RWPE2 (cell line): ENCODE data around the gene CXCR6.

ENCODE experiments used
- ATAC-seq: fragments of 200-7000 bp; cut with Tn5 transposase; 3 replicates; pipeline ENCODE4 v1.9.1; 2021; ENCODE audit warnings: low read depth
- DNase-seq: peaks from one replicate; pipeline ENCODE4 v3.0.0-alpha.2; 2020; ENCODE audit warnings: low spot score
- H3K27ac ChIP-seq: fragments of 450-650 bp; 2 replicates; pipeline ENCODE4 v1.5.1; 2017; ENCODE audit warnings: mild to moderate bottlenecking; ENCODE audit not compliant: poor library complexity, severe bottlenecking
- H3K27me3 ChIP-seq: fragments of 250-450 bp; sonication (Bioruptor Pico); 2 replicates; pipeline ENCODE4 v1.5.1; 2021; ENCODE audit warnings: mild to moderate bottlenecking, moderate library complexity; ENCODE audit not compliant: insufficient read depth, poor library complexity, severe bottlenecking
- H3K36me3 ChIP-seq: fragments of 250-450 bp; sonication (Bioruptor Pico); 2 replicates; pipeline ENCODE4 v1.5.1; 2020; ENCODE audit warnings: low read depth, mild to moderate bottlenecking, moderate library complexity
- H3K4me1 ChIP-seq: fragments of 250-450 bp; sonication (Bioruptor Pico); 2 replicates; pipeline ENCODE4 v1.5.1; 2021; ENCODE audit warnings: mild to moderate bottlenecking, moderate library complexity; ENCODE audit not compliant: insufficient read depth, poor library complexity, severe bottlenecking
- H3K4me3 ChIP-seq: fragments of 250-450 bp; sonication (Bioruptor Pico); 2 replicates; pipeline ENCODE4 v1.5.1; 2021; ENCODE audit warnings: mild to moderate bottlenecking, moderate library complexity; ENCODE audit not compliant: severe bottlenecking
- H3K9me3 ChIP-seq: fragments of 250-450 bp; sonication (Bioruptor Pico); 2 replicates; pipeline ENCODE4 v1.5.1; 2021; ENCODE audit warnings: mild to moderate bottlenecking, moderate library complexity; ENCODE audit not compliant: severe bottlenecking
- TF ChIP-seq, protein P1 (sequence below): fragments of 450-650 bp; IDR thresholded peaks from one replicate; pipeline ENCODE4 v1.5.1; 2017; ENCODE audit warnings: mild to moderate bottlenecking, moderate library complexity; ENCODE audit not compliant: poor library complexity, severe bottlenecking

Gene CXCR6

DNA sequence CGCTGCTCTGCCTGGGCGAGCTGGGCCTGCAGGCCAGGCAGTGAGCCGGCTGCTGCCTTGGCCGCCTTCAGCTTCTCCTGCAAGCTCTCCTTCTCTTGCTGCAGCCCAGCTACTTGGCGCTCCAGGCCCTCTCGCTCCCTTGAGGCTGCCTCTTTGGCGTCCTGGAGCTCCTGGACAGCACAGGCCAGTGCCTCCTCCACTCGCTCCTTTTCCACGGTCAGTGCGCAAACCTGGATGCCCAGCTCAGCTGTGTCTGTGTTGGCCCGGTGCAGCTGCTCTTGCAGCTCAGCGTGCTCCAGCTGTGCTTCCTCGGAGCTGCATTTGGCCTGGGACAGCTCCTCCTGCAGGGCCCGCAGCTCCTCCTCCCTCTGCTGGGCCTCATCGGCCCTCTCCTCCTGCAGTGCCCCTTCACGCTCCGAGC is 23.1 kb downstream of the CXCR6 start:
- TF ChIP-seq, protein P1, sequence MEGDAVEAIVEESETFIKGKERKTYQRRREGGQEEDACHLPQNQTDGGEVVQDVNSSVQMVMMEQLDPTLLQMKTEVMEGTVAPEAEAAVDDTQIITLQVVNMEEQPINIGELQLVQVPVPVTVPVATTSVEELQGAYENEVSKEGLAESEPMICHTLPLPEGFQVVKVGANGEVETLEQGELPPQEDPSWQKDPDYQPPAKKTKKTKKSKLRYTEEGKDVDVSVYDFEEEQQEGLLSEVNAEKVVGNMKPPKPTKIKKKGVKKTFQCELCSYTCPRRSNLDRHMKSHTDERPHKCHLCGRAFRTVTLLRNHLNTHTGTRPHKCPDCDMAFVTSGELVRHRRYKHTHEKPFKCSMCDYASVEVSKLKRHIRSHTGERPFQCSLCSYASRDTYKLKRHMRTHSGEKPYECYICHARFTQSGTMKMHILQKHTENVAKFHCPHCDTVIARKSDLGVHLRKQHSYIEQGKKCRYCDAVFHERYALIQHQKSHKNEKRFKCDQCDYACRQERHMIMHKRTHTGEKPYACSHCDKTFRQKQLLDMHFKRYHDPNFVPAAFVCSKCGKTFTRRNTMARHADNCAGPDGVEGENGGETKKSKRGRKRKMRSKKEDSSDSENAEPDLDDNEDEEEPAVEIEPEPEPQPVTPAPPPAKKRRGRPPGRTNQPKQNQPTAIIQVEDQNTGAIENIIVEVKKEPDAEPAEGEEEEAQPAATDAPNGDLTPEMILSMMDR = no peak
- Histone ChIP-seq H3K9me3 (no peaks in the 10 kb centered on the region), H3K27me3 (no peaks in the 10 kb centered on the region), H3K4me3 (no peak overlapping the region), H3K4me1 (no peaks in the 10 kb centered on the region), H3K36me3 (peaks cover 48% of the 10 kb centered on the region), H3K27ac (no peak overlapping the region)
- no peak for DNase-seq
- ATAC-seq = no peak

DNA sequence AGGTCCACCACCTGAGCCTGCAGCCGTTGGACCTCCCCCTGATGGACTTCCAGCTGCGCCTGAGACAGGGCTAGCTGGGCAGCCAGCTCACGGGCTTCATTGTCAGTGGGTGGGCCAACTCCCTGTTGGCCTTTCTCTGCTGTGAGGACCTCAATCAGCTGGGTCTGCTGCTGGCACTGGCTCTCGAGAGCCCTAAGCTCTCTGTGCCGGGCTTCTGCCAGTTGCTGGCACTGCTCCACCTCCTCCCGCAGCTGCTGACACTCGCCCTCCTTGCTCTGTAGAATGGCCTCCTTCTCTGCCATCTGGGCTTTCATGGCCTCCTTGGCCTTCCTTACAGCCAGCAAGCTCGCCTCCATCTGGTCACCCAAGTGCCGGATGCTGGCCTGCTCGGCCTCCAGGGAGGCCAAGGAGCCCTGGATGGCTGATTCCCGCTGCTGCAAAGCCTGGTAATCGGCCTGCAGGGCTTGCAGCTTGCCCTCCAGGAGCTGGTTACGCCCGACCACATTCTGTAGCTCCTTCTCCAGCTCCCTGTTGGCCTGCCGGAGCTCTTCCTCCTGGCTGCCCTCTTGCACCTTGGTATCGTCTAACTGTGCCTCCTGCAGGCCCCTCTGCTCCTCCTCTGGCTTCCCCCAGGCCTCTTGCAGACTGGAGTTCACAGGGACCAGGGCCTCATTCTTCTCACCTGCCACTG is 23.8 kb downstream of the CXCR6 start:
- no peaks in the 10 kb centered on the region for H3K9me3 ChIP-seq
- ATAC-seq (no peak), DNase-seq (no peak)
- H3K27me3 ChIP-seq = no peaks in the 10 kb centered on the region
- H3K27ac ChIP-seq = no peak overlapping the region
- H3K4me1 ChIP-seq = no peaks in the 10 kb centered on the region
- H3K4me3 ChIP-seq = no peak overlapping the region
- TF ChIP-seq, protein P1 = no peak
- peaks cover 50% of the 10 kb centered on the region for H3K36me3 ChIP-seq

DNA sequence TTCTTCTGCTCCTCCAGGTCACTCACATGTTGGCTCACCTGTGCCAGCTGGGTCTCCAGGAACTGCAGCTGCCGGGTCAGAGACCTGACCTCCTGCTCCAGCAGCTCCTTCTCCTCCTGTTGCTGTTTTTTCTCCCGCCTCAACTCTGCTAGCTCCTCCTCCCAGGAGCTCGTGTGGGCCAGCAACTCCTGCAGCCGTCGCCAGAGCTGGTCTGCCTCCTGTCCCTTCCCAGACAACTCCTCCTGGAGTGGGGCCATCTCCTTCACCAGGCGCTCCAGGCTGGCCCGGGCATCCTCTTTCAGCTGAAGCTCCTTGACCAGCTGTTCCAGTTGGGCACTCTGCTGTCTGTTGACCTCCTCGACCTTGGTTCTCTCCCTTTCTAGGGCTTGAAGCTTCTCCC is 24.5 kb downstream of the CXCR6 start:
- TF ChIP-seq, protein P1 = no peak
- H3K36me3 ChIP-seq = peaks cover 53% of the 10 kb centered on the region

DNA sequence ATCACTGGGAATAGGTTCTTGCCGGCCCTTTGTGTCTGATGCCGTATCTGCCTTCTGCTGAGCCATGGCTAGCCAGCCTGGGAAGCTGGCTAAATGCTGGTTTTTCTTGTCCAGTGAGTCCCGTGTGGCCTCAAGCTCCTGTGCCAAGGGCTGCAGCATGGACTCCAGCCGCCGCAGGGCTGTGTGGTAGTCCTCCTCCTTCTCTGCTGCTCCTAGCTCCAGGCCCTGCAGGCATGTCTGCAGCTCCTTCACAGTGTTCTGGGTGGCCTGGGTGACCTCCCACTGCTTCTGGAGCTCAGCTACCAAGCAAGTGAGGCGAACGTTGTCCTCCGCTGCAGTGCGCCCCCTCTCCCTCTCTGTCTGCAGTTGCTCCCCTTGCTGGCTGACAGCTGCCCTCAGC is 24.9 kb downstream of the CXCR6 start:
- DNase-seq = no peak
- Histone ChIP-seq H3K9me3 (no peaks in the 10 kb centered on the region), H3K27ac (no peak overlapping the region), H3K36me3 (peaks cover 55% of the 10 kb centered on the region), H3K4me3 (no peak overlapping the region), H3K4me1 (peaks cover 7% of the 10 kb centered on the region), H3K27me3 (no peaks in the 10 kb centered on the region)
- TF ChIP-seq, protein P1 = no peak
- ATAC-seq = no peak

More for the DNA sequence above, 24.5 kb downstream of the CXCR6 start:
- H3K4me1 ChIP-seq = peaks cover 4% of the 10 kb centered on the region
- no peak for DNase-seq
- H3K27me3 ChIP-seq = no peaks in the 10 kb centered on the region
- H3K4me3 ChIP-seq = no peak overlapping the region
- no peak for ATAC-seq
- no peaks in the 10 kb centered on the region for H3K9me3 ChIP-seq
- H3K27ac ChIP-seq = no peak overlapping the region

DNA sequence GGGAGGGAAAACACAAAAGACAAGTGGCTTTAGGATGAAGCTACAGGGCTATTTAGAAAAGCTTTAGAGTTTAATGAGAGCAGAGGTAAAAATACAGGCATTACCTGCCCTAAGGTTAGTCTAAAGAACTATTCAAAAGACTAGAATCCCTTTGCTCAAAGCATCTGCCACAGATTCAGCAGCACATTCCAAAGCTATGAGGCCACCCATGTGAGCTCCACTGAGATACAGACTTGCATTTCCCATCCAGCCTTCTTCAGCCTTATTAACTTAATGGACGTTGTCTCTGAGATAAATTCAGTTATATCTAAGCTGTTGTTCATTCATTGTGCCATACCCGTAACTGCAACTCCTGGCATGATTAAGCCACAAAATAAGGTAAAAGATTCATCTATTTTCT is 25.4 kb downstream of the CXCR6 start:
- no peak overlapping the region for H3K4me3 ChIP-seq
- no peak for ATAC-seq
- peaks cover 61% of the 10 kb centered on the region for H3K36me3 ChIP-seq
- TF ChIP-seq, protein P1 = no peak
- H3K9me3 ChIP-seq = no peaks in the 10 kb centered on the region
- no peak for DNase-seq
- peaks cover 11% of the 10 kb centered on the region for H3K4me1 ChIP-seq
- no peaks in the 10 kb centered on the region for H3K27me3 ChIP-seq
- no peak overlapping the region for H3K27ac ChIP-seq
